22Rv1 (cell line): Measurements from ENCODE around the gene LRRC32.

ENCODE experiments used
- H3K27ac ChIP-seq: fragments of 450-650 bp; 2 replicates; pipeline ENCODE4 v1.5.1; 2017
- ZFX ChIP-seq: fragments of 450-650 bp; IDR thresholded peaks from 2 replicates; pipeline ENCODE4 v1.6.1; 2017; ENCODE audit warnings: antibody characterized with exemption, borderline replicate concordance
- TF ChIP-seq, protein P1 (sequence below): fragments of 450-650 bp; IDR thresholded peaks from 2 replicates; pipeline ENCODE4 v1.5.1; 2017; ENCODE audit warnings: mild to moderate bottlenecking

LRRC32 gene

DNA sequence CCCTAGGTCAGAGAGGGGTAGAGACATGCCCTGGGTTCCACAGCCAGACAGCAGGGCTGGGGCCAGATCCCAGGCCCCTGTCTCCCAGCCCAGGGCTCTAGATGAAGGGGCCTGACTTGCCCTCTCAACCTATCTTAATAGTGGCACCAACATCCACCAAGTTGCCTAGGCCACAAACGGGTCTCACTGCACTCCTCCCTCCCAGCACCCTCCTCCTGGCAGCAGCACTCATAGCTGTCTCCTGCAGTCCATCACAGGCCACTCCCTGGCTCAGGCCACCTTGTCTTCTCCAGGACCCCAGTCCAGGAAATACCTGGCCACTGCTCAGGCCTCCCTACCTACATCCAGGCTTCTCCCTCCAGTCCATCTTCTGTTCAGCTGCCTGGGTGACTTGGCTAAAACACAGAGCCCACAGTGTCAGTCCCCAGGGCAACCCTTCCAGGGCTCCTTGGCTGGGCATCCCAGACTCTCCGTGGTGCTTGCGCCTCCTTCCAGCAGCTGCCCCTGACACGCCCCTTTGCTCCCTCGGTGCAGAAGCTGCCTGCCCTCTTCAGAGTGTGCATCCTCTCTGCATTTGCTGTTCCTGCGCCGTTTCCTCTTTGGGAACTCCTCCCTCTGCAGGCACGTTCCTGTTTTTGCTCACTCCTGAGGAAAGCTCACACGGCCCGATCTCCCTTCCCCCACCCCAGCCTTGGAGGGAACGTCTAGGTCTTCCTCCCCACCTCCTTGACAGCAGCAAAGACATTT is 40.5 kb downstream of the LRRC32 start:
- no peak overlapping the region for H3K27ac ChIP-seq
- no peak for TF ChIP-seq ZFX
- TF ChIP-seq, protein P1, sequence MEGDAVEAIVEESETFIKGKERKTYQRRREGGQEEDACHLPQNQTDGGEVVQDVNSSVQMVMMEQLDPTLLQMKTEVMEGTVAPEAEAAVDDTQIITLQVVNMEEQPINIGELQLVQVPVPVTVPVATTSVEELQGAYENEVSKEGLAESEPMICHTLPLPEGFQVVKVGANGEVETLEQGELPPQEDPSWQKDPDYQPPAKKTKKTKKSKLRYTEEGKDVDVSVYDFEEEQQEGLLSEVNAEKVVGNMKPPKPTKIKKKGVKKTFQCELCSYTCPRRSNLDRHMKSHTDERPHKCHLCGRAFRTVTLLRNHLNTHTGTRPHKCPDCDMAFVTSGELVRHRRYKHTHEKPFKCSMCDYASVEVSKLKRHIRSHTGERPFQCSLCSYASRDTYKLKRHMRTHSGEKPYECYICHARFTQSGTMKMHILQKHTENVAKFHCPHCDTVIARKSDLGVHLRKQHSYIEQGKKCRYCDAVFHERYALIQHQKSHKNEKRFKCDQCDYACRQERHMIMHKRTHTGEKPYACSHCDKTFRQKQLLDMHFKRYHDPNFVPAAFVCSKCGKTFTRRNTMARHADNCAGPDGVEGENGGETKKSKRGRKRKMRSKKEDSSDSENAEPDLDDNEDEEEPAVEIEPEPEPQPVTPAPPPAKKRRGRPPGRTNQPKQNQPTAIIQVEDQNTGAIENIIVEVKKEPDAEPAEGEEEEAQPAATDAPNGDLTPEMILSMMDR: no peak

DNA sequence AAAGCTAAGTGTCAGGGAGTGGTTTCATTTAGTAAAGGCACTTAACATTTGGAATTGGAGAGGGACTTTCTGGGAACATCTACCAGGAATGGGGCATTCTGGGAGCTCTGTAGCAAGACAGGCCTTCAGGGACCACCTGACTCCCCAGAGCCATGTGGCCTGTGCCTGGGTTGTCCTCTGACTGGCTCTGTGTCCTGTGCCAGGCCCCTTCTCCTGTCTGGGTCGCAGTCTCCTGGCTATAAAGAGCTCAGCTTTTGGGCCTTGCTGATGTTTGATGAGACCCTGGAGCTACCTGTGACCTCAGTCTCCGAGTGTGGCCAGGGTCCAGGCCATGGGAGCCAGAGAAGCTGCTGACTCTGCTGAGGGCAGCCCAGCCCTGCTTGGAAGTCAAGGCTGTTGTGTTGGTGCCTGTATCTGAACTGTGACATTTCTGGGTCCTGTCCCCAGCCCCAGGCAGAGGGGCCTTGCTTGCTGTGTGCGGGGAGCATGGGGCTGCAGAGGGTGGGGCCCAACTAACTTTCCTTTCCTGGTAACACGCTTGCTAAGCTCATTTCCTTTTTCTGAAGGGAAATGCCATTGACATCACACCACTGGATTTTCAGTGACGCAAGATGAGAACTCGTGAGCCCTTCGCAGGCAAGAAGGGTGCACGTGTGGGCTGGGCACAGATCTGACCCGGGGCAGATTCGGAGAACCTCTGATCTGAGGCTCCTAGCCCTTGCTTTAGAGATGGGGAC is 41.3 kb downstream of the LRRC32 start:
- TF ChIP-seq, protein P1: no peak
- no peak for TF ChIP-seq ZFX
- H3K27ac ChIP-seq: no peak overlapping the region

DNA sequence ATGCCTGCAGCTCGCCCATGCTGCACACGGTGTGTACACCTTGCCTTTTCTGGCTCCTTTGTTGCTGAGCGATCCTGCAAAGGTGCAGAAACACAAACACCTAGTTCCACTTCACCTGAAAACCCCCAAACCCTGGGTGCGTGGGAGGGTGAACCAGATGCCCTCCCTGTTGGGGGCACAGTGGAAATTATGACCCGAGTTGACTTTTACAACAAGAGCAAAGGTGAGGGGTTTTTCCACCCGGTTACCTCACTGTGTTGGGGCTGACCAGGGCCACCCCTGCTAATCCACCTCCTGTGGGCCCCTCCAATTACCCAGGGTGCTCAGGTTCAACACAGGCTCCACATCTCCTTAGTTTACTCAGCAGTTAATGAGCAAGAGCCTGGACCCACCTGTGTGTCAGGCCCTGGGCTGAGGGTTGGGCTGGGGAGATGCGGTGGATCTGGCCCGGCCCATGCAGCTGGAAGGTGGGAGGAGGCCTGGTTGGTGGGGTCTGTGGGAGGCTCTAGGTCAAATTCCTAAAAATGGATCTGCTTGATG is 42.1 kb downstream of the LRRC32 start:
- no peak overlapping the region for H3K27ac ChIP-seq
- TF ChIP-seq ZFX: no peak
- TF ChIP-seq, protein P1: no peak

DNA sequence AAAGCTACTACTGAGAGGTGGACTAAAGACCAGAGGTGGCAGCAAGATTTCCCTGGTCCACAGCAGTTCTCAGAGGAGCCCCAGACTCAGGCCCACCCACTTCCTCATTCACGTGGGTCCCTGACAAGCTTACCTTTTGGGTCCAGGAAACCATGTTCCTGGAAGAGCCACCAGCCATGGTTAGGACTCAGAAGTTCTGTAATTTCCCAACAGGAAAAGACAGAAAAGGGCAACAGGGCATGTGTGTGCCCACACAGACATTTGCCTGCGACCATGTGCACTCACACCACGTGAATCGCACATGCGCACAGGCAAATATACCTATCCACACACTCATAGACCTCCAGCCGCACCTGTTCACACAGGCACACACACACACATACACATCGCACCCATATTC is 42.9 kb downstream of the LRRC32 start:
- H3K27ac ChIP-seq: no peak overlapping the region
- TF ChIP-seq ZFX: no peak
- TF ChIP-seq, protein P1: no peak

DNA sequence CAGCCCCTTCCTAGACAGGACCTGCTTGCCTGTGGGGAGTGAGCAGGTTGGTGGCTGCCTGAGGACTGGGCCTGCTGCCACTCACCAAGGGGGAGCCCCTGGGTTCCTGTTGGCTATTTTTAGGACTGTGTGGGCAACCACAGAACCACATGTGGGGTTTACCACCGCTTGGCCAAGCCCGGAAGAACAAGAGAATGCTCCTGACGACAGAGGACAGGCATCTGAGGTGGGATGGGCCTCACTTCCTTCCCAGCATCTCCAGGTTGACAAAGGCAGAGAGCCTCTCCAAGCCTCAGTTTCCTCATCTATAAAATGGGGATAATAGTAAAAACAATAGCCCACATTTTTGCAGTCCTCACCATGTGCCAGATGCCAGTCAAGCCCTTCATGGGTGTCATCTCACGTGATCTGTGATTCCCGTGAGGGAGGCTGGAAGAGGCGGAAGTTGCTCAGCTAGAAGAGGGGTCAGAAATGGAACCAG is 43.6 kb downstream of the LRRC32 start:
- no peak for TF ChIP-seq ZFX
- TF ChIP-seq, protein P1: no peak
- no peak overlapping the region for H3K27ac ChIP-seq

DNA sequence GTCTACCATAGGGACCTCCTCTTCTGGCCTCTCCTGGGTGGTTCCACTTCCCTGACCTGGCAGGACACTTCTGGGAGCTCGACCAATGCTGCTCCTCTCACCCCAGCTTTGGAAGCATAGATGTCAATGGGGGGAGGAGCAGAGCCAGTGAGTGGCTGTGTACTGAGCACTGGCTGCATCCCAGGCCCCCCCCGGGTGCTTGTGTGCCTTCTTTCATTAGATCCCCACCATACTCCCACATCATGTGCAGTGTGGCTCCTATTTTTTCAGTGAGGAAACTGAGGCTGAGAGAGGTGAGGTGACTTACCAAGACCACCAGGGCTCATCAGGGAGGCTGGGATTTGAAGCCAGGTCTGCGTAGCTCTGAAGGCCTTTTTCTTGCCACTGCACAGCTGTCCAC is 44.3 kb downstream of the LRRC32 start:
- no peak for TF ChIP-seq ZFX
- H3K27ac ChIP-seq: no peak overlapping the region

DNA sequence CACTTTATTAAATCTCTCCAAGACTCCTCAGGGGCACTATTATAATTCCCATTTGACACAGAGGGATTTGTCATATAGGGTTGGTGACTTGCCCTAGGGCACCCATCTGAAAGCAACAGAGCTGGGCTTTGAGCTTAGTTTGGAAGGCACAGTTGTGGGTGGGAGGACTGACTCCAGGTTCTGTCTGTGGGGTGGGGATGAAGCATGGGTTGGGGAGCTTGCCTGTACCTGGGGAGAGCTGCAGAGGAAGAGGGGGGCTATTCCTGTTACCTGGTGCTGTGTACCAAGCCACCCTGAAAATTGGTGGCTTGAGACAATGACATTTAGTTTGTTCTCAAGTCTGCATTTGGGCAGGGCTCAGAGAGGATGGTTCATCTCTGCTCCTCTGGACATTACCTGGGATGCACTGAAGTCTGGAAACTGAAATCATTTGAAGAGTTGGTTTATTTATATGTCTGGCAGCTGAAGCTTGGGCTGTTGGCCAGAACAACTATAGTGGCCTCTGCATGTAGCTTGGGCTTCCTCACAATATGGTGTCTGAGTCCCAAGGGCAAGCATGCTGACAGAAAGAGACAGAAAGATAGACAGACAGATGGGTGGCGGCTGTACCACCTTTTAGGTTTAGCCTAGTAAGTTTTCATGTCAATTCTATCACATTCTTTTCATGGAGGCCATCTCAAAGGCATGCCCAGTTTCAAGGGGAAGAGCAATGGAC is 44.9 kb downstream of the LRRC32 start:
- H3K27ac ChIP-seq: no peak overlapping the region
- TF ChIP-seq, protein P1: no peak
- TF ChIP-seq ZFX: no peak
